IMR-90 (cell line): ENCODE data around the gene ATG9A. TPM values are rescaled to one million over a fixed set of nuclear protein-coding genes. Genes with fewer than 3 reads are reported as not detected.

Source experiments
- ATAC-seq: fragments of 200-7000 bp; cut with Tn5 transposase; 2 replicates; pipeline ENCODE4 v1.9.1; 2020; ENCODE audit warnings: low read depth, mild to moderate bottlenecking, moderate library complexity
- BruUV-seq: library from RNA; stranded (reverse); fragments of 400-500 nt; replicated peaks from 2 replicates; lab custom pipeline; 2021; lab: Mats Ljungman, UMichigan
- CTCF ChIA-PET: fragments of 300-600 bp; formaldehyde crosslinking; extraction: SDS; loops from one replicate; lab custom pipeline; 2021; ENCODE audit warnings: antibody characterized with exemption; lab: Yijun Ruan, JAX
- POLR2A ChIA-PET: fragments of 300-600 bp; sonication (Branson Sonifier 250); formaldehyde crosslinking; loops from one replicate; lab custom pipeline; 2022; ENCODE audit warnings: antibody characterized with exemption; ENCODE audit not compliant: unreplicated experiment; lab: Charles Lee
- DNase-seq: peaks from one replicate; pipeline ENCODE4 v3.0.0; 2013
- H2AFZ ChIP-seq: replicated peaks from 2 replicates; pipeline ENCODE3; 2013; ENCODE audit warnings: low read length, mild to moderate bottlenecking; ENCODE audit not compliant: poor library complexity
- H2AK5ac ChIP-seq: 2 replicates; pipeline ENCODE4 v1.6.1; 2013; ENCODE audit warnings: low read depth, low read length, inconsistent platforms
- H2AK9ac ChIP-seq: replicated peaks from 2 replicates; pipeline ENCODE3; 2013; ENCODE audit warnings: mild to moderate bottlenecking, low read depth, low read length, moderate library complexity; ENCODE audit not compliant: poor library complexity
- H2BK120ac ChIP-seq: 2 replicates; pipeline ENCODE4 v1.6.1; 2013; ENCODE audit warnings: low read depth, low read length, inconsistent platforms
- H2BK15ac ChIP-seq: 3 replicates; pipeline ENCODE4 v1.6.1; 2013; ENCODE audit warnings: low read depth, low read length, inconsistent platforms
- H2BK20ac ChIP-seq: 2 replicates; pipeline ENCODE4 v1.6.1; 2013; ENCODE audit warnings: low read depth, mild to moderate bottlenecking, inconsistent platforms, low read length, moderate library complexity
- H2BK5ac ChIP-seq: 2 replicates; pipeline ENCODE4 v1.6.1; 2013; ENCODE audit warnings: mild to moderate bottlenecking, low read depth, low read length, inconsistent platforms; ENCODE audit not compliant: poor library complexity, severe bottlenecking
- H3K14ac ChIP-seq: replicated peaks from 2 replicates; pipeline ENCODE4 v1.6.1; 2013; ENCODE audit warnings: low read depth, low read length, inconsistent platforms
- H3K18ac ChIP-seq: 2 replicates; pipeline ENCODE4 v1.6.1; 2013; ENCODE audit warnings: low read depth, low read length, control low read depth
- H3K23ac ChIP-seq: 2 replicates; pipeline ENCODE4 v1.6.1; 2013; ENCODE audit warnings: low read depth, low read length, inconsistent platforms
- H3K27ac ChIP-seq: 2 replicates; pipeline ENCODE4 v1.5.1; 2013; ENCODE audit warnings: mild to moderate bottlenecking, control low read depth, low read length; ENCODE audit not compliant: insufficient read depth
- H3K27me3 ChIP-seq: 2 replicates; pipeline ENCODE4 v1.6.1; 2013; ENCODE audit warnings: low read length; ENCODE audit not compliant: control insufficient read depth, insufficient read depth
- H3K36me3 ChIP-seq: 2 replicates; pipeline ENCODE4 v1.6.1; 2013; ENCODE audit warnings: low read length, mixed read lengths; ENCODE audit not compliant: control insufficient read depth, insufficient read depth
- H3K4ac ChIP-seq: 2 replicates; pipeline ENCODE4 v1.6.1; 2013; ENCODE audit warnings: low read depth, low read length, inconsistent platforms
- H3K4me1 ChIP-seq: 2 replicates; pipeline ENCODE4 v1.6.1; 2013; ENCODE audit warnings: low read length, mixed read lengths; ENCODE audit not compliant: control insufficient read depth, insufficient read depth
- H3K4me2 ChIP-seq: 2 replicates; pipeline ENCODE4 v1.6.1; 2013; ENCODE audit warnings: low read depth, mild to moderate bottlenecking, control low read depth, low read length, moderate library complexity
- H3K4me3 ChIP-seq: 2 replicates; pipeline ENCODE4 v1.5.1; 2013; ENCODE audit warnings: low read depth, mild to moderate bottlenecking, control low read depth, low read length, moderate library complexity; ENCODE audit not compliant: insufficient read depth
- H3K56ac ChIP-seq: 2 replicates; pipeline ENCODE4 v1.6.1; 2013; ENCODE audit warnings: low read length, inconsistent platforms; ENCODE audit not compliant: insufficient read depth; ENCODE audit errors: extremely low read depth
- H3K79me1 ChIP-seq, 2 experiments: 2 replicates each; pipeline ENCODE4 v1.6.1; 2013; ENCODE audit warnings: low read length in 2 of 2, inconsistent platforms in 1 of 2, low read depth in 1 of 2
- H3K9ac ChIP-seq: 2 replicates; pipeline ENCODE4 v1.6.1; 2013; ENCODE audit warnings: low read depth, low read length, control low read depth
- H3K9me1 ChIP-seq: 2 replicates; pipeline ENCODE4 v1.6.1; 2013; ENCODE audit warnings: low read length, inconsistent platforms; ENCODE audit not compliant: insufficient read depth
- H3K9me3 ChIP-seq: 2 replicates; pipeline ENCODE4 v1.6.1; 2013; ENCODE audit warnings: low read length; ENCODE audit not compliant: control insufficient read depth, insufficient read depth
- H4K20me1 ChIP-seq: 2 replicates; pipeline ENCODE4 v1.6.1; 2013; ENCODE audit warnings: low read length, inconsistent platforms; ENCODE audit not compliant: insufficient read depth
- H4K5ac ChIP-seq: 2 replicates; pipeline ENCODE4 v1.6.1; 2013; ENCODE audit warnings: mild to moderate bottlenecking, low read depth, low read length, control low read depth
- H4K8ac ChIP-seq, 2 experiments: 2 replicates each; pipeline ENCODE4 v1.6.1; 2013; ENCODE audit warnings: low read depth in 2 of 2, low read length in 2 of 2, control low read depth in 1 of 2, inconsistent platforms in 1 of 2
- H4K91ac ChIP-seq: 2 replicates; pipeline ENCODE4 v1.6.1; 2013; ENCODE audit warnings: low read depth, low read length, inconsistent platforms; ENCODE audit not compliant: insufficient read depth
- BHLHE40 ChIP-seq: fragments of 150-350 bp; IDR thresholded peaks from 2 replicates; pipeline ENCODE4 v1.6.1; 2016; ENCODE audit warnings: mild to moderate bottlenecking, low read depth, low read length
- CEBPB ChIP-seq: IDR thresholded peaks from 2 replicates; pipeline ENCODE4 v1.6.1; 2012; ENCODE audit warnings: low read depth, low read length, improper control_type of control experiment
- CHD1 ChIP-seq: IDR thresholded peaks from 2 replicates; pipeline ENCODE4 v1.6.1; 2012; ENCODE audit warnings: low read depth, low read length, improper control_type of control experiment
- CTCF ChIP-seq: conservative IDR thresholded peaks from 2 replicates; pipeline ENCODE4 v1.5.1; 2012; ENCODE audit warnings: mild to moderate bottlenecking, low read depth, low read length, improper control_type of control experiment
- ELK1 ChIP-seq: fragments of 150-350 bp; IDR thresholded peaks from 2 replicates; pipeline ENCODE4 v1.6.1; 2016; ENCODE audit warnings: low read depth, mild to moderate bottlenecking, low read length, moderate library complexity, borderline replicate concordance
- FOS ChIP-seq: fragments of 150-350 bp; IDR thresholded peaks from 2 replicates; pipeline ENCODE4 v1.6.1; 2016; ENCODE audit warnings: low read depth, low read length
- MAFK ChIP-seq: IDR thresholded peaks from 2 replicates; pipeline ENCODE4 v1.6.1; 2012; ENCODE audit warnings: low read depth, low read length, improper control_type of control experiment
- MAZ ChIP-seq: IDR thresholded peaks from 2 replicates; pipeline ENCODE4 v1.6.1; 2012; ENCODE audit warnings: low read depth, mild to moderate bottlenecking, low read length, improper control_type of control experiment, moderate library complexity, borderline replicate concordance
- MXI1 ChIP-seq: IDR thresholded peaks from 2 replicates; pipeline ENCODE4 v1.6.1; 2012; ENCODE audit warnings: low read depth, mild to moderate bottlenecking, low read length, moderate library complexity, borderline replicate concordance
- NFE2L2 ChIP-seq: fragments of 150-350 bp; IDR thresholded peaks from 2 replicates; pipeline ENCODE4 v1.6.1; 2016; ENCODE audit warnings: low read depth, mild to moderate bottlenecking, low read length
- POLR2A ChIP-seq: IDR thresholded peaks from 2 replicates; pipeline ENCODE4 v1.6.1; 2012; ENCODE audit warnings: mild to moderate bottlenecking, low read depth, low read length
- RAD21 ChIP-seq: IDR thresholded peaks from 2 replicates; pipeline ENCODE4 v1.6.1; 2012; ENCODE audit warnings: low read length, improper control_type of control experiment
- RCOR1 ChIP-seq: IDR thresholded peaks from 2 replicates; pipeline ENCODE4 v1.6.1; 2012; ENCODE audit warnings: mild to moderate bottlenecking, low read length, improper control_type of control experiment; ENCODE audit not compliant: insufficient replicate concordance
- RFX5 ChIP-seq: IDR thresholded peaks from 2 replicates; pipeline ENCODE4 v1.8.0; 2012; ENCODE audit warnings: low read depth, mild to moderate bottlenecking, low read length, moderate library complexity
- SMC3 ChIP-seq: fragments of 150-350 bp; IDR thresholded peaks from 2 replicates; pipeline ENCODE4 v1.6.1; 2016; ENCODE audit warnings: low read depth, mild to moderate bottlenecking, antibody characterized with exemption, low read length, moderate library complexity
- USF2 ChIP-seq: fragments of 150-350 bp; IDR thresholded peaks from 2 replicates; pipeline ENCODE4 v1.6.1; 2017; ENCODE audit warnings: mild to moderate bottlenecking, antibody characterized with exemption, low read length, low read depth
- WGBS, 2 experiments: methylation state at CpG; one replicate each; pipeline versions ENCODE4 v1.1.5 to v1.1.7; 2013; ENCODE audit warnings: missing lambda C conversion rate in 2 of 2; ENCODE audit not compliant: insufficient read length in 1 of 2; ENCODE audit errors: extremely low coverage in 2 of 2; 5-methylcytosine and 5-hydroxymethylcytosine counted together
- dilution Hi-C: fragments of 300-500 bp; cut with HindIII; formaldehyde crosslinking; loops from one replicate; pipeline ENCODE4 v1.14.3; 2018; ENCODE audit warnings: low sequenced_read_pairs; ENCODE audit not compliant: unreplicated experiment
- in situ Hi-C: fragments of 300-500 bp; cut with MboI; formaldehyde crosslinking; loops from 3 replicates; pipeline ENCODE4 v1.14.3; 2019; ENCODE audit warnings: low sequenced_read_pairs, inconsistent platforms, mixed read lengths
- intact Hi-C: fragments of 100-400 bp; cut with micrococcal nuclease; formaldehyde crosslinking; loops from 2 replicates; pipeline ENCODE4 v1.10.0; 2022
- polyA plus RNA-seq, 3 experiments: library from polyadenylated mRNA; depleted of rRNA; stranded (reverse); fragments of >200 nt; gene quantifications; 2 replicates each; pipeline ENCODE4 v1.2.3, GENCODE V29; 2012; ENCODE audit warnings: low replicate concordance in 1 of 3
- total RNA-seq: library from RNA; depleted of rRNA; stranded (reverse); fragments of >200 nt; gene quantifications from 2 replicates; pipeline ENCODE4 v1.2.3, GENCODE V29; 2012

Gene ATG9A
- total and polyA plus RNA-seq, 2 of the 4 experiments (the other 2 are of a cell fraction), result 35.1 to 58.3 TPM

GRCh38 chr2:219266232-219266631 lies 36.8 kb upstream of the ATG9A start:
- H3K23ac ChIP-seq, result no peak overlapping the region
- H3K18ac ChIP-seq, result no peak overlapping the region
- no peak overlapping the region for H2BK20ac ChIP-seq
- DNase-seq (no peak), ATAC-seq (no peak)
- no peak overlapping the region for H4K5ac ChIP-seq
- no peak overlapping the region for H3K27ac ChIP-seq
- peaks cover 35% of the 10 kb centered on the region for H3K27me3 ChIP-seq
- no peak for TF ChIP-seq CHD1
- TF ChIP-seq POLR2A, result no peak
- no peak for TF ChIP-seq RAD21
- no peak for TF ChIP-seq MAFK
- TF ChIP-seq RFX5, result no peak
- TF ChIP-seq BHLHE40, result no peak
- no peak for TF ChIP-seq SMC3
- TF ChIP-seq RCOR1, result no peak
- no peak for TF ChIP-seq FOS
- TF ChIP-seq USF2, result no peak
- no peak for TF ChIP-seq MAZ
- no peak for TF ChIP-seq ELK1
- TF ChIP-seq MXI1, result no peak
- TF ChIP-seq CEBPB, result no peak
- TF ChIP-seq NFE2L2, result no peak
- TF ChIP-seq CTCF, result no peak
- WGBS, 2 experiments, result 83% methylated on average over 1 of the region's 5 CpGs; no CpG with 5 or more reads in 1 of the 2 experiments
- no peak overlapping the region for H2AFZ ChIP-seq
- CTCF ChIA-PET, result interaction anchor here (0.8 to 1.1 kb wide), 2 partner anchors 12 to 13 kb away, joined by 3 to 4 read pairs; partner anchors contain the start of gene DNAJB2
- H3K9ac ChIP-seq, result no peak overlapping the region
- H3K4me1 ChIP-seq, result no peaks in the 10 kb centered on the region
- H2AK5ac ChIP-seq, result no peak overlapping the region
- POLR2A ChIA-PET, result no interaction called here
- H4K91ac ChIP-seq, result no peak overlapping the region
- H3K4ac ChIP-seq, result no peak overlapping the region
- H4K20me1 ChIP-seq, result no peaks in the 10 kb centered on the region
- in situ Hi-C loops, result no loop called here
- H3K4me2 ChIP-seq, result no peak overlapping the region
- intact Hi-C loops, result no loop called here
- dilution Hi-C loops, result no loop called here
- H2BK5ac ChIP-seq, result no peak overlapping the region
- no peak overlapping the region for H2BK120ac ChIP-seq
- H3K36me3 ChIP-seq, result no peaks in the 10 kb centered on the region
- no peak overlapping the region for H2AK9ac ChIP-seq
- H3K79me1 ChIP-seq, result no peaks in the 10 kb centered on the region
- no TSS peak for BruUV-seq
- no peak overlapping the region for H3K56ac ChIP-seq
- no peak overlapping the region for H4K8ac ChIP-seq
- H3K14ac ChIP-seq, result no peak overlapping the region
- no peaks in the 10 kb centered on the region for H3K9me3 ChIP-seq
- H2BK15ac ChIP-seq, result no peak overlapping the region
- H3K4me3 ChIP-seq, result no peak overlapping the region
- no peaks in the 10 kb centered on the region for H3K9me1 ChIP-seq
